Left ventricle myocardium superior (tissue), 1 donor: ENCODE data around the gene GSTA2. TPM values are rescaled to one million over a fixed set of nuclear protein-coding genes. Genes with fewer than 3 reads are reported as not detected.
"Not testable (repeated sequence)": the region's sequence is repeated elsewhere in the genome, so short reads cannot be mapped to it uniquely, and the experiment has no call there.

Source experiments
- ATAC-seq: fragments of 200-7000 bp; cut with Tn5 transposase; one replicate; pipeline ENCODE4 v1.9.1; 2020; ENCODE audit warnings: mild to moderate bottlenecking, moderate library complexity
- DNase-seq: peaks from one replicate; pipeline ENCODE4 v3.0.0-alpha.2; 2020
- intact Hi-C: fragments of 100-400 bp; cut with micrococcal nuclease; formaldehyde crosslinking; loops from one replicate; pipeline ENCODE4 v1.11.0; 2022
- total RNA-seq: library from RNA; stranded (reverse); fragmentation: NEBNext Ultra II Directional; extraction: Animal tissue kit (Norgen Biotek cat#: 25700); gene quantifications from one replicate; pipeline ENCODE4 v1.2.1, GENCODE V29; 2021
- donor health status: DM: no; HTN: yes; CAD: no; lungs with severe emphysema.

Gene GSTA2
- total RNA-seq, 1 donor from 2014 or later, result not detected

DNA sequence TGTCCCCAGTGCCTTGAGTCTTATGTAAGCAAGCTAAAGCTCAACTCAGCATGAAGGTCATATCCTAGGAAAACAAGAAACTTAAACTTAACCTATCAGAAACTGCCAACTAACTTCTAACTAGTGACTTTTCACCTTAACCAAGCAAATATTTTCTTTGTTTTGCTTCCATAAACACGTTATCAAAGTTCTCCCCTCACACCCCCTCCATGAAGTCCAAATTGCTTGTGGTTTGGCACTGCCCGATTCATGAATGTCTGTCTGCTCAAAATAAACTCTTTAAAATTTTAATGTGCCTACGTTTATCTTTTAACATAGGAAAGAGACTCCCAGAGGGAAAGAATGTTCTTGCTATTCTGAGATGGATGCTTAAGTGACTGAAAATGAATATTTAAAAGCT, 34.9 kb downstream of the GSTA2 start:
- ATAC-seq (no peak), DNase-seq (no peak)
- intact Hi-C loops, result no loop called here

GRCh38 chr6:52727908-52728307, 35.4 kb downstream of the GSTA2 start:
- ATAC-seq (no peak), DNase-seq (no peak)
- intact Hi-C loops, result no loop called here

GRCh38 chr6:52726741-52727535, 36.3 kb downstream of the GSTA2 start:
- no peak for DNase-seq
- intact Hi-C loops, result no loop called here
- no peak for ATAC-seq

- DNase-seq (no peak), ATAC-seq (no peak)
- intact Hi-C loops, result no loop called here
Measured at GRCh38 chr6:52726193-52726542, 37.1 kb downstream of the GSTA2 start.

GRCh38 chr6:52725535-52726192, 37.6 kb downstream of the GSTA2 start:
- no peak for DNase-seq
- intact Hi-C loops, result no loop called here
- ATAC-seq, result no peak

DNA sequence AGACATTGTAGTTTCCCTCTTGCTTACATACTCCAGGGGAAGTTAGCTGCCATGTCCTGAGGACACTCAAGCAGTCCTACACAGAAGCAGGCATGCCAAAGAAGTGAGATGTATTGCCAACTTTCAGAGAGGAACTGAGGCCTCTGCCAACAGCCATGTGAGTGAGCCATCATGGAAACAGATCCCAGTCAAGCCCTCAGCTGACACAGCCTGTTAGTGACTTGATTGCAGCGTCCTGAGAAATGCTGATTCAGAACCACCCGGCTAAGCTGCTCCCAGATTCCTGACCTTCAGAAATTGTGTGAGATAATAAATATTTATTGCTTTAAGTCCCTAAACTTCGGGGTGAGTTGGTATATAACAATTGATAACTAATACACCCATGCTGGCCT, 38.1 kb downstream of the GSTA2 start:
- DNase-seq (no peak), ATAC-seq (peak; percentile 69)
- intact Hi-C loops, result no loop called here

- intact Hi-C loops, result no loop called here
- ATAC-seq, result peak; percentile 93
- peak; percentile 84 for DNase-seq
Measured at GRCh38 chr6:52724406-52725121, 38.7 kb downstream of the GSTA2 start.

DNA sequence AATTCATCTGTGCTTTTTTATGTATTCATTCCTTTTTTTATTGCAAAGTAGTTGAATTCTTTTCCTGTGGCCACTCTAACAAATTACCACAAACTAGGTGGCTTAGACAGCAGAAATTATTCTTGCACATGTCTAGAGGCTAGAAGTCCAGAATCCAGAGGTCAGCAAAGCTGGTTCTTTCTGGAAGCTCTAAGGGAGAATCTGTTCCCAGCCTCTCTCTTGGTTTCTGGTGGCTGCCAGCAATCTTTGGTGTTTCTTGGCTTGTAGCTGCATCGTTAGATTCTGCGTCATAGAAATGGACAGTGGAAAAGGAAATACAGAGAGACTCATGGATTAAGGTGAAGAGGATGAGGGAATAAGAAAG, 39.3 kb downstream of the GSTA2 start:
- DNase-seq (no peak), ATAC-seq (peak; percentile 72)
- intact Hi-C loops, result no loop called here

- ATAC-seq (no peak), DNase-seq (no peak)
- intact Hi-C loops, result no loop called here
Measured at GRCh38 chr6:52720321-52720720, 43.0 kb downstream of the GSTA2 start.

GRCh38 chr6:52718550-52718949, 44.7 kb downstream of the GSTA2 start:
- ATAC-seq, result no peak
- DNase-seq, result no peak
- intact Hi-C loops, result no loop called here

DNA sequence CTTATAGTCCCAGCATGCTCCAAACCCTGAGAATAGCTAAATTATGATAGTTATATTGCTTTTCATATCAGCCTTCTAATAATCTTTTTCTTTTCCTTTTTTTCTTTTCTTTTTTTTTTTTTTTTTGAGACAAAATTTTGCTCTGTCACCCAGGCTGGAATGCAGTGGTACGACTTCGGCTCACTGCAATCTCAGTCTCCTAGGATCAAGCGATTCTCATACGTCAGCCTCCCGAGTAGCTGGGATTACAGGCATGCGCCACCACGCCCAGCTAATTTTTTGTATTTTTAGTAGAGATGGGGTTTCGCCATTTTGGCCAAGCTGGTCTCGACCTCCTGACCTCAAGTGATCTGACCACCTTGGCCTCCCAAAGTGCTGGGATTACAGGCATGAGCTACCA, 48.5 kb downstream of the GSTA2 start:
- intact Hi-C loops, DNase-seq, ATAC-seq: not testable (repeated sequence)

- intact Hi-C loops, result no loop called here
- no peak for ATAC-seq
Measured at GRCh38 chr6:52712136-52712535, 51.1 kb downstream of the GSTA2 start.

DNA sequence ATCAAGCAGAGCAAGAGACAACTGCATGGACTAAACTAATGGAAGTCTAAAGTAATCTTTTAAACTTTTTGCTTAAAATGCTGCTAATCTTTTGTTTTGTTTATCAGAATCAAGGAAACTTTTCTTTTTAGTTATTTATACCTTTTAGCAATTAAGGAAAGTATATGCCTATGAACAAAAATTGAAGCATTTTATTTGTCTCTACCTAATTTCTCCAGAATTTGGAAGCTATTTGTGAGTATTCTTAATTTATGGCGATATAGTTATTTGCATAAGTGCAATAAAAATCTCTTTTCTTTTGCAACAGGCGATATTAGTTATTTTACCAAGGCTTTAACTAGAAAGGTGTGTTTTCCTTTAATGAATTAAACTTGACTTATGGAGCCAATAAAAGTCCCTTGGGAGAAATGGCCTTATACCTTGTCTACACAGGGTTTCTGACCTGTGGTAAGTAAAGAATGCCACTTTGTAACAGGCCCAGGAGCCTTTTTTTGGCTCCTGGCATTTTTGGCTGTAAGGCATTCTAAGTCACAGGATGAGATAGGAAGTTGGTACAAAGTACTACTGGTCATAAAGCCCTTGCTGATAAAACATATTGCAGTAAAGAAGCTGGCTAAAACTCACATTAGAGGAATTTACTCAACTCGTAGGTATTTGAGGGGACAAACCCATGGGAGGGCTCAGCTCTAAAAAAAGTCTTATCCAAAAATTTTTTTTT, 55.2 kb downstream of the GSTA2 start:
- DNase-seq, result no peak
- ATAC-seq, result peak; percentile 61
- intact Hi-C loops, result no loop called here

More at GRCh38 chr6:52712136-52712535, 51.1 kb downstream of the GSTA2 start:
- DNase-seq, result no peak

- DNase-seq (no peak), ATAC-seq (no peak)
- intact Hi-C loops, result no loop called here
Measured at GRCh38 chr6:52706001-52706400, 57.3 kb downstream of the GSTA2 start.

DNA sequence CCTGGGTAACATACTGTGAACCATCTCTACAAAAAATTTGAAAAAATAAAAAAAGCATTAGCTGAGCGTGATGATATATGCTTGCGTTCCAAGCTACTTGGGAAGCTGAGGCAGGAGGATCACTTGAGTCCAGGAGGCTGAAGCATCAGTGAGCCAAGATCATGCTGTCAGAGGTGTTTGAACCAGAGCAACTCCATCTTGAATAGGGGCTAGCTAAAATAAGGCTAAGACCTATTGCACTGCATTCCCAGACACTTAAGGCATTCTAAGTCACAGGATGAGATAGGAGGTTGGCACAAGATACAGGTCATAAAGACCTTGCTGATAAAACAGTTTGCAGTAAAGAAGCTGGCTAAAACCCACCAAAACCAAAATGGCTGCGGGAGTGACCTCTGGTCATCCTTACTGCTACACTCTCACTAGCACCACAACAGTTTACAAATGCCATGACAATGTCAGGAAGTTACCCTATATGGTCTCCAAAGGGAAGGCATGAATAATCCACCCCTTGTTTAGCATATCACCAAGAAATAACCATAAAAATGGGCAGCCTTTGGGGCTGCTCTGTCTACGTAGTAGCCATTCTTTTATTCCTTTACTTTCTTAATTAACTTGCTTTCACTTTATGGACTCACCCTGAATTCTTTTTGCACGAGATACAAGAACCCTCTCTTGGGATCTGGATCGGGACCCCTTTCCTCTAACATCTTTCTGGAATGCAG, 58.3 kb downstream of the GSTA2 start:
- DNase-seq, ATAC-seq, intact Hi-C loops: not testable (repeated sequence)

GRCh38 chr6:52704060-52704459, 59.2 kb downstream of the GSTA2 start:
- ATAC-seq (no peak), DNase-seq (no peak)
- intact Hi-C loops, result no loop called here
